ENCODE data around the gene FAM222A. TPM values are rescaled to one million over a fixed set of nuclear protein-coding genes. Genes with fewer than 3 reads are reported as not detected.

Gene FAM222A
- total and polyA plus RNA-seq, 2 of the 4 experiments (the other 2 are of a cell fraction) = under 0.01 to 0.32 TPM

DNA sequence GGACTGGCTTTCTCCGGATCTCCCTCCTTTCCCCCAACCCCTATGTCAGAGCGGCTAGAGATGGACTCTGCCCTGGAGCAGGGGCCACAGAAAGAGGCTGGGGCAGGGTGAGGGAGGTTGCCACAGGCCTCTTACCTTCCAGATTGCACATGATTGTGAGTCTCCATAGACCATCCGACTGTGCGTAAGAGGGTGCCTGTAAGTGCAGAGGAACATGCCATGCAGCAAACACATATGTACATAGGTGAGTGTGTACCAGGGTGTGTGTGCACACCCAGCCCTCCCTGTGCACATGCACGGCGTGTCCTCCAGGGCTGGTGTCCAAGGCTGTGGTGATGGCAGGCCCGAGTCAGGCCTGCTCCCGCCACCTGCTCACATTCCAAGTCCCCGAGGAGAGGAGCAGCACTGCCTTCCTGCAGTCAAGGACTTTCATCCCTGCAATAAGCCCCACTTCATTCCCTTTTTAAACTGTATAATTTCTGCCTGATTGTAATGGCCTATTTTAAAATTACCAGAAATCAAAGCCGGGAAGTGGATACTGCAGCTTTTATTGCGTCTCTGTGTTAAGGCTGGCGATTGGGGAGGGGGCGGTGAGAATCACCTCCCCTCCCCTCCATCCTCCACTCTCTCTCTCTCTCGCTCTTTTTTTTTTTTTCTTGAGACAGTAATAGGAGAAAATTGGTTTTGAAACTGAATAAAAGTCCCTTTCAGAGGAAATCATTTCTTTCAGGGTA is 28.5 kb downstream of the FAM222A start:
- no peak overlapping the region for H3K4me3 ChIP-seq (ENCODE audit: insufficient read depth, low read depth, low read length)
- ChIA-PET CTCF (no interaction called here), POLR2A (ENCODE audit: unreplicated experiment) (no interaction called here)
- no peak overlapping the region for H4K91ac ChIP-seq (ENCODE audit: insufficient read depth, low read depth, low read length)
- ATAC-seq (ENCODE audit: low read depth) = no peak
- no peaks in the 10 kb centered on the region for H3K79me1 ChIP-seq (ENCODE audit: low read depth in 1 of 2, low read length in 2 of 2)
- H3K14ac ChIP-seq (replicated peaks; ENCODE audit: low read depth, low read length) = no peak overlapping the region
- no peaks in the 10 kb centered on the region for H4K20me1 ChIP-seq (ENCODE audit: insufficient read depth, low read length)
- H2AK9ac ChIP-seq (replicated peaks; ENCODE audit: low read depth, low read length, poor library complexity) = no peak overlapping the region
- WGBS, 2 experiments (ENCODE audit: extremely low coverage in 2 of 2, insufficient read length in 1 of 2) = 67% methylated on average over 2 of the region's 14 CpGs; no CpG with 5 or more reads in 1 of the 2 experiments
- no peak overlapping the region for H3K4me2 ChIP-seq (ENCODE audit: low read depth, low read length)
- no peak overlapping the region for H2BK15ac ChIP-seq (ENCODE audit: low read depth, low read length)
- H3K9me3 ChIP-seq (ENCODE audit: control insufficient read depth, insufficient read depth, low read length) = no peaks in the 10 kb centered on the region
- in situ Hi-C loops (cut with MboI; ENCODE audit: low sequenced_read_pairs) (no loop called here), dilution Hi-C loops (cut with HindIII; ENCODE audit: low sequenced_read_pairs, unreplicated experiment) (no loop called here), intact Hi-C loops (cut with micrococcal nuclease) (no loop called here)
- H3K18ac ChIP-seq (ENCODE audit: low read depth, low read length) = no peak overlapping the region
- H2AK5ac ChIP-seq (ENCODE audit: low read depth, low read length) = no peak overlapping the region; the same call in 1 of the 2 replicates
- H3K4me1 ChIP-seq (ENCODE audit: control insufficient read depth, insufficient read depth, low read length) = peaks cover 5% of the 10 kb centered on the region; the same call in 1 of the 2 replicates
- H4K5ac ChIP-seq (ENCODE audit: low read depth, low read length) = no peak overlapping the region
- no peak for TF ChIP-seq BHLHE40 (IDR thresholded peaks at IDR 0.05; ENCODE audit: low read depth, low read length)
- TF ChIP-seq, protein P1, sequence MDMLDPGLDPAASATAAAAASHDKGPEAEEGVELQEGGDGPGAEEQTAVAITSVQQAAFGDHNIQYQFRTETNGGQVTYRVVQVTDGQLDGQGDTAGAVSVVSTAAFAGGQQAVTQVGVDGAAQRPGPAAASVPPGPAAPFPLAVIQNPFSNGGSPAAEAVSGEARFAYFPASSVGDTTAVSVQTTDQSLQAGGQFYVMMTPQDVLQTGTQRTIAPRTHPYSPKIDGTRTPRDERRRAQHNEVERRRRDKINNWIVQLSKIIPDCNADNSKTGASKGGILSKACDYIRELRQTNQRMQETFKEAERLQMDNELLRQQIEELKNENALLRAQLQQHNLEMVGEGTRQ (IDR thresholded peaks at IDR 0.05; ENCODE audit: low read depth, low read length) = no peak
- TF ChIP-seq MAFK (IDR thresholded peaks at IDR 0.05; ENCODE audit: low read depth, low read length) = no peak
- no peak for TF ChIP-seq NFE2L2 (IDR thresholded peaks at IDR 0.05; ENCODE audit: low read depth, low read length)
- TF ChIP-seq RAD21 (IDR thresholded peaks at IDR 0.05; ENCODE audit: low read length) = no peak
- TF ChIP-seq POLR2A (IDR thresholded peaks at IDR 0.05; ENCODE audit: low read depth, low read length) = no peak
- TF ChIP-seq MXI1 (IDR thresholded peaks at IDR 0.05; ENCODE audit: borderline replicate concordance, low read depth, low read length) = no peak
- TF ChIP-seq, protein P2, sequence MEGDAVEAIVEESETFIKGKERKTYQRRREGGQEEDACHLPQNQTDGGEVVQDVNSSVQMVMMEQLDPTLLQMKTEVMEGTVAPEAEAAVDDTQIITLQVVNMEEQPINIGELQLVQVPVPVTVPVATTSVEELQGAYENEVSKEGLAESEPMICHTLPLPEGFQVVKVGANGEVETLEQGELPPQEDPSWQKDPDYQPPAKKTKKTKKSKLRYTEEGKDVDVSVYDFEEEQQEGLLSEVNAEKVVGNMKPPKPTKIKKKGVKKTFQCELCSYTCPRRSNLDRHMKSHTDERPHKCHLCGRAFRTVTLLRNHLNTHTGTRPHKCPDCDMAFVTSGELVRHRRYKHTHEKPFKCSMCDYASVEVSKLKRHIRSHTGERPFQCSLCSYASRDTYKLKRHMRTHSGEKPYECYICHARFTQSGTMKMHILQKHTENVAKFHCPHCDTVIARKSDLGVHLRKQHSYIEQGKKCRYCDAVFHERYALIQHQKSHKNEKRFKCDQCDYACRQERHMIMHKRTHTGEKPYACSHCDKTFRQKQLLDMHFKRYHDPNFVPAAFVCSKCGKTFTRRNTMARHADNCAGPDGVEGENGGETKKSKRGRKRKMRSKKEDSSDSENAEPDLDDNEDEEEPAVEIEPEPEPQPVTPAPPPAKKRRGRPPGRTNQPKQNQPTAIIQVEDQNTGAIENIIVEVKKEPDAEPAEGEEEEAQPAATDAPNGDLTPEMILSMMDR (conservative IDR thresholded peaks at IDR 0.05; ENCODE audit: low read depth, low read length) = no peak
- no peak for TF ChIP-seq RFX5 (IDR thresholded peaks at IDR 0.05; ENCODE audit: low read depth, low read length)
- TF ChIP-seq FOS (IDR thresholded peaks at IDR 0.05; ENCODE audit: low read depth, low read length) = no peak
- TF ChIP-seq SMC3 (IDR thresholded peaks at IDR 0.05; ENCODE audit: low read depth, low read length) = no peak
- TF ChIP-seq CEBPB (IDR thresholded peaks at IDR 0.05; ENCODE audit: low read depth, low read length) = no peak
- TF ChIP-seq RCOR1 (IDR thresholded peaks at IDR 0.05; ENCODE audit: insufficient replicate concordance, low read length) = no peak
- no peak for TF ChIP-seq CHD1 (IDR thresholded peaks at IDR 0.05; ENCODE audit: low read depth, low read length)
- TF ChIP-seq, protein P3, sequence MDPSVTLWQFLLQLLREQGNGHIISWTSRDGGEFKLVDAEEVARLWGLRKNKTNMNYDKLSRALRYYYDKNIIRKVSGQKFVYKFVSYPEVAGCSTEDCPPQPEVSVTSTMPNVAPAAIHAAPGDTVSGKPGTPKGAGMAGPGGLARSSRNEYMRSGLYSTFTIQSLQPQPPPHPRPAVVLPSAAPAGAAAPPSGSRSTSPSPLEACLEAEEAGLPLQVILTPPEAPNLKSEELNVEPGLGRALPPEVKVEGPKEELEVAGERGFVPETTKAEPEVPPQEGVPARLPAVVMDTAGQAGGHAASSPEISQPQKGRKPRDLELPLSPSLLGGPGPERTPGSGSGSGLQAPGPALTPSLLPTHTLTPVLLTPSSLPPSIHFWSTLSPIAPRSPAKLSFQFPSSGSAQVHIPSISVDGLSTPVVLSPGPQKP (IDR thresholded peaks at IDR 0.05; ENCODE audit: borderline replicate concordance, low read depth, low read length) = no peak
- no peak for TF ChIP-seq MAZ (IDR thresholded peaks at IDR 0.05; ENCODE audit: borderline replicate concordance, low read depth, low read length)
- H2AFZ ChIP-seq (replicated peaks; ENCODE audit: low read length, poor library complexity) = no peak overlapping the region
- no peak for DNase-seq
- H3K36me3 ChIP-seq (ENCODE audit: control insufficient read depth, insufficient read depth, low read length) = no peaks in the 10 kb centered on the region
- no peak overlapping the region for H3K4ac ChIP-seq (ENCODE audit: low read depth, low read length)
- H3K23ac ChIP-seq (ENCODE audit: low read depth, low read length) = no peak overlapping the region
- no TSS peak for BruUV-seq (replicated peaks)
- H3K27ac ChIP-seq (ENCODE audit: insufficient read depth, low read length) = no peak overlapping the region
- no peak overlapping the region for H2BK20ac ChIP-seq (ENCODE audit: low read depth, low read length)
- H3K9ac ChIP-seq (ENCODE audit: low read depth, low read length) = no peak overlapping the region
- no peak overlapping the region for H2BK5ac ChIP-seq (ENCODE audit: low read depth, low read length, poor library complexity, severe bottlenecking)
- no peak overlapping the region for H3K56ac ChIP-seq (ENCODE audit: extremely low read depth, insufficient read depth, low read length)
- no peak overlapping the region for H4K8ac ChIP-seq (ENCODE audit: low read depth in 2 of 2, low read length in 2 of 2)
- peaks cover 8% of the 10 kb centered on the region for H3K27me3 ChIP-seq (ENCODE audit: control insufficient read depth, insufficient read depth, low read length)
- peaks cover 7% of the 10 kb centered on the region for H3K9me1 ChIP-seq (ENCODE audit: insufficient read depth, low read length)
- H2BK120ac ChIP-seq (ENCODE audit: low read depth, low read length) = no peak overlapping the region
